Stimulated activated CD4-positive, alpha-beta T cell treated with anti-CD3 and anti-CD28 coated beads, Interleukin-12 subunit alpha, Interleukin-12 subunit beta, amount 100 ng/mL, for 48 hours (primary cell): ENCODE measurements around the gene EEF1AKMT3.
A peak's percentile ranks its signal among the peaks of the same experiment; 100 is the strongest.
"Not testable (repeated sequence)": the region's sequence is repeated elsewhere in the genome, so short reads cannot be mapped to it uniquely, and the experiment has no call there.

Experiments
- DNase-seq, 3 donors: peaks; one replicate each; pipeline ENCODE4 v3.0.0-alpha.2; 2020; ENCODE audit warnings: low read depth in 2 of 3, low spot score in 1 of 3

The EEF1AKMT3 gene

DNA sequence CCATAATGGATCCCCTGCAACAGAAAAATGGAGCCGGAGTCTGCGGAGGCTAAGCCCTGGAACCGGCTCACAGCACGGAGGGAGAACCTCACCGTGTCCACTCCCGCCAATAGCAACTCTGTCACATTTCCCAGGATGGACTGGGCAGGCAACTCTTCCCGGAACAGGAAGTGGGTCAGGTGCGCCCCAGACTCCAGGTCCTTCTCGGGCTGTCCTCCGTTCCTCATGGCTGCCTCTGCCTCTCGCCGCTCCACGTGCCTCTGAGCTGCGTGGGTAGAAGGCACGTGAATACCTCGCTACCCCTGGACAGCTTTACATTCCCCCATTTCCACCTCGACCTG lies 7.8 kb upstream of the EEF1AKMT3 start:
- DNase-seq = no peak

DNA sequence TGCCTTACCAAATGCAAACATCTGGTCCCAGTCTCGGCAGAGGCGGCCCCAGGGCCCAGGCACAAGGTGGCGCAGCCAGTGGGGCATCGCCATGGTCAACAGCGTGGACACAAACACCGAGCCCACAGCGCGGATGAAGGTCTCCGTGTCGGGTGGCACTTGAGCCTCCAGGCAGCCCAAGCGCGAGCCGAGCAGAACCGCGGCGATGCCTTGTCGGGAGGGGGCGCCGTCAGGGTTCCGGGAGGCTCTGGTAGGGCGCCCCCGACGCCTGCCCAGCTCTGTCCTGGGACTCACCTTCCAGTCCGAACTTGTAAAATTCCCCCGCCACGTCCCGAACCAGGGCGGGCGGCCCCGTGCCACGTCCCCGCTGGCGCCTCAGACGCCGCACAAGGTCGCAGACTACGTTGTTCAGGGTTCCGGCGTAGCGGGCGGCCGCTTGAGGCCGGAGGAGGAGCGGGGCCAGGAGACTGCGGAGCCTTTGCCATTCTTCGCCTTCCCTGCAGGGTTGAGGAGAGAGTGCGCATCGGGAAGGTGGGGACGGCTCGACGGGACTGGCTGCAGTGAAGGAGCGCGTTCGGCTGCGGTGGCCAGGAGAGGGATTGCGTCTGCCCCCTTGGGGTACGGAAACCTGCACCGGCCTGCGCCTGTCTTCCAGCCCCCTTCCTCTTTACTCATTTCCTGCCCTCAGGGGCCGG lies 7.3 kb upstream of the EEF1AKMT3 start:
- peak in 2 of 3 donors; percentile 48 to 51 for DNase-seq

- no peak for DNase-seq
Observed at GRCh38 chr12:57765698-57766463, 6.5 kb upstream of the EEF1AKMT3 start.

GRCh38 chr12:57766464-57767304 lies 5.7 kb upstream of the EEF1AKMT3 start, which contains the start of gene CYP27B1:
Gene CYP27B1 (minus strand): TSS chr12:57767078. CDS start chr12:57767041, 37 bp downstream.
- no peak for DNase-seq

- no peak for DNase-seq
Observed at GRCh38 chr12:57767305-57767698, 5.1 kb upstream of the EEF1AKMT3 start.

- no peak for DNase-seq
Observed at GRCh38 chr12:57767876-57768275, 4.5 kb upstream of the EEF1AKMT3 start.

DNA sequence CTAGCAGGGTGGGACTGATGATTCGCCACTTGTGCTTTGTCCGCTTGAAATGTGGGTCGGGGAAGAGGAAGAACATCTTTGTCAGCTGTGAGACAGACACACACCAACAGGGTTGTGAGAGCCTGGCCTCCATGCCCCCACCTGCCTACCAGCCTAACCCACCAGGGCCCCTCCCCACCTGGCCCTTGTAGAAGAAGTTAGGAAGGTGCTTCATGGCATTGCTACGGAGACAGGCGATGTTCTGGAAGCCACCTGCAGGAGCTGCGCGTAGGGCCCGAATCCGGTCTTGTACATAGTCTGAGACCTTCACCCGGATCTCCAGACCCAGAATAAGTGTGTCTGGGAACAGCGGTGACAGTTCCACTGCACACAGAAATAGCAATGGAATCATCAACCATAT lies 2.8 kb upstream of the EEF1AKMT3 start:
- no peak for DNase-seq

- no peak for DNase-seq
Observed at GRCh38 chr12:57770734-57771133, 1.7 kb upstream of the EEF1AKMT3 start.

DNA sequence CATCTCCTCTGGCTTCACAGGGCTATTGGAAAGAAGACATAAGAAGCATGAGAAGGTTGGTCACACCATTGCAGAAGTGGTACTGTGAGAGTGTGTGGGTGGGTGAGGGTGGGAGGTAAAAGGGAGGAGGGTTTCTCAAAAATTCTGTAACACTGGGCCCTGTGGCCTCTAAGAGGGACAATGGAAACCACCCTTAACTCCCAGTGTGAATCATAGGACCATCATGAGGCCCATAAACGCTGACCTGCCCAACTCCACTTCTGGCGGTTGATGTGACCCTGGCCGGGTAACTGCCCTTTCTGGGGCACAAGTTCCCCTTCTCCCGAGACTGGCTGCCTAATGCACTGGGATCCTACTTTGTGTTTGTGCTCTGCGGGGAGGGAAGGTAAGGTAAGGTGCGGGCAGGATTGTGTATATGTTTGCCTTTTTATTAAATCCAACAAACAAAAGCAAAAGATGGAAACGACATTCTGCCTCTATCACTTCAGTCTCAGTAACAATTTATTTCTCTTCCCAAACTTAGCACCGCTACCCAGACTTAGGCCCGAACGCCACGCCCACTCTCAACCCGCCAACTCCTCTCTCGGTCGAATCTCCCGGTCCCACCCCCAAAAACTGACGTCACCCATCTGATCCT lies 1.1 kb upstream of the EEF1AKMT3 start:
- peak; percentile 86 to 91 (median 88) for DNase-seq

DNA sequence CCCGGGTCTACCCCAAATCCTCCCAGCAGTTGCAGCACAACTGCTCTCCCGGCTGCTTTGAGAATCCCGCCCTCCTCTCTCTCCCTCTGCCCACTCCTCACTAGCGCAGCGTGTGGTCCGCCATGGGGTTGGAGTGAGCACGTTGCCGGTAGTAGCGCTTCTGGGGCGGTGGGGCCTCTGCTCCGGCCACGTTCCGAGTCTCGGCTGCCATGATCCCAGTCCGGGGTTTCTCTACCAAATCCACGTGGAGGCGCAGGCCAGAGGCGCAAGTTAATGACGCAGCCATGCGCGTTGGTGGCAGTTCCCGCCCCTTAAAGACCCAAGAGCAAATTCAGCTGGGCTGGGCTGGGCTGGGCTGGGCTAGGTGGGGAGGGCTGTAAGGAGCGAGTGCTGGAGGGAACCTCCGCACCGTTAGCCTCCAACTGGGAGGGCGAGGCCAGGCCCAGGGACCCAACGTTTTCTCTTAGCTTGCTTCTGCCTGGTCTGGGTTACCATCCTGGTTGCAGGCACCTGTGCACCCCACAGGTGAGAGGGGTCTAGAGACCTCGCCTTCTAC lies 463 bp upstream of the EEF1AKMT3 start, which contains the start of gene METTL1:
Gene METTL1 (minus strand): TSS at position 233 of the 556 bp plus-strand sequence. CDS start 22 bp downstream, at position 211.
- peak; percentile 91 to 92 (median 91) for DNase-seq

GRCh38 chr12:57774634-57775033 lies 2.2 kb downstream of the EEF1AKMT3 start:
- DNase-seq = not testable (repeated sequence)

DNA sequence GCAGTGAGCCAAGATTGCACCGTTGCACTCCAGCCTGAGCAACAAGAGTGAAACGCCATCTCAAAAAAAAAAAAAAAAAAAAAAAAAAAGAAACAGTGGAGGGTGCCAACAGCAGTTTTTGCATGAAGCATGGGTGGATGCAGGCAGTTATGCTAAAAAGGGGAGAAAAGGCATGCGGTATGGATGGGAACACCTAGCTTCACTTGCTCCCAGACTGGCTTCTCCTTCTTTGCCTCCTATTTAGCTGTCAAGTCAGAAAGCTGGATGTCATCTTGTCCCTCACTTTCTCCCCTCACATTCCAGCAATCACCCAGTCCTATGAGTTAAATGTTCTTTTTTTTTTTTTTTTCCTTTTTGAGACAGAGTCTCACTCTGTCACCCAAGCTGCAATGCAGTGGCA lies 2.6 kb downstream of the EEF1AKMT3 start:
- DNase-seq = no peak

DNA sequence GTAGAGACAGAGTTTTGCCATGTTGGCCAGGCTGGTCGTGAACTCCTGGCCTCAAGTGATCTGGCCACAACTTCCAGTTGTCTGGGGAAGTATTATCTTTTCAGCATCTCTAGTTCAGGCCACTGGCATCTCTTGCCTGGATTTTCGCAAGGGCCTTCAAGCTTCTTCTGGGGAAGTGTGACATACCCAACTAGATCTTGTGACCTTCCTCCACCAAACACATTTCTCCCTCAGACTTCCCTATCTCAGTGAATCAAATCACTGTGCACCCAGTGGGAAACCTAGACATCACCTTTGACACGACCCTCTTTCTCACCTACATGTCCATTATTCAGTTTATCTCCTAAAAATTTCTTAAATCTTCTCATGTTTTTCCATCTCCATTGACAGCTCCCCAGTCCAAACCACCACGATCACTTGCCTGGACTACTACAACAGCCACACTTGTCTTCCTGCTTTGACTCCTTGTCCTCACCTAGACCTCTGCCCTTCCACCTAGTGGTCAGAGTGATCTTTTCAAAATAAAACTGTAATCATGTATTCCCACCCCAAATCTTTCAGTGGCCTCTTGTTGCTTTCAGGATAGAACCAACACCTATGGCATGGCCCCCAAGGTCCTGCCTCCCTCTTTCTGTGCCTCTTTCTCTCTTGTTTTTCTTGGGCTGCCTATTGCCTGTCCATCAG lies 3.3 kb downstream of the EEF1AKMT3 start:
- no peak for DNase-seq

DNA sequence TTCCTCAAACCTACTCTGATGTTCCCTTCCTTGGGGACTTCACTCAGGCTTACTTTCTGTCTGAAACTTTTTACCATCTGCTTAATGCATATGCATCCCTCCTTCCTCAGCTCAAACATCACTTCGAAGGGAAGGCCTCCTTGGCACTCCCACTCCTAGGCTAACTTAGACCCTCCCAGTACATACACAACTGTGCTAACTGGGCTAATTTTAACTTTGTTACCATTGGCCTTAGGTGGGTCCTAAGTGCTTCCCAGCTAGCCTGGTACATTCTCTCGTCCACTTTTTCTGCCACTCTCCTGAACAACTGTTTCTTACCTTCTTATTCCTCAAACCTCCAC lies 3.8 kb downstream of the EEF1AKMT3 start:
- DNase-seq = no peak

GRCh38 chr12:57777367-57777766 lies 5.0 kb downstream of the EEF1AKMT3 start:
- no peak for DNase-seq

DNA sequence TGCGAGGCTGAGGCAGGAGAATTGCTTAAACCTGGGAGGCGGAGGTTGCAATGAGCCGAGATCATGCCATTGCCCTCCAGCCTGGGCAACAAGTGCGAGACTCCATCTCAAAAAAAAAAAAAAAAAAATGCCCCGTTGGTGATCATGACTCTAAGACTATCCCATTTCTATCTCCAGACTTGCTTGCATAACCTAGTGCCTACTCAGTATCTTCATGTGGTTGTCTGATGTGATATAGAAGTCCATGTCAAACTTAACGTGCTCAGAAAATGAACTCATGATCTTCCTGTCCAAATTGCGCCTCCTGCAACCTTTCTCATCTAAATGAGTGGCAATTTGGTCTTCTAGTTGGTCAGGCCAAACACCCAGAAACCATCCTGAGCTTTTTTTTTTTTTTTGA lies 5.5 kb downstream of the EEF1AKMT3 start:
- DNase-seq = no peak

DNA sequence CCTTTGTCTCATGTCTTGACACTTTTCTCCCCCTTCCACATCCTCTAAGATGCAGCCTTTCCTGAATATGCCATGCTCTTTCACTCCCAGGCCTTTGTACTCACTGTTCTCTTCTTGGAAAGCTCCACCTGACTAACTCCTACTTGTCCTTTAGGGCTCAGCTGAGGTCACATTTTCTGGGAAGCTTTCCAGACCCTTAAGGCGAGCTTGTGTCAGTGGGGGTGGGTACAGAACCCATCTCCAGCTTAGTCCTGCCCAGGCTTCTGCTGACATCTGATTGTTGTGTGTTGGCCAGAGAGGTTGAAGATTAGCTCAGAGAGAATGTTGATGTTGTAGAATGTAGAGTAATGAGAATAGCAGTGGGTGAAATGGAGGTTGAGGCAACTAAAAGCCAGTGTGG lies 7.3 kb downstream of the EEF1AKMT3 start:
- DNase-seq = no peak

- no peak for DNase-seq
Observed at GRCh38 chr12:57780284-57780897, 8.0 kb downstream of the EEF1AKMT3 start.

- no peak for DNase-seq
Observed at GRCh38 chr12:57781244-57781643, 8.8 kb downstream of the EEF1AKMT3 start.

DNA sequence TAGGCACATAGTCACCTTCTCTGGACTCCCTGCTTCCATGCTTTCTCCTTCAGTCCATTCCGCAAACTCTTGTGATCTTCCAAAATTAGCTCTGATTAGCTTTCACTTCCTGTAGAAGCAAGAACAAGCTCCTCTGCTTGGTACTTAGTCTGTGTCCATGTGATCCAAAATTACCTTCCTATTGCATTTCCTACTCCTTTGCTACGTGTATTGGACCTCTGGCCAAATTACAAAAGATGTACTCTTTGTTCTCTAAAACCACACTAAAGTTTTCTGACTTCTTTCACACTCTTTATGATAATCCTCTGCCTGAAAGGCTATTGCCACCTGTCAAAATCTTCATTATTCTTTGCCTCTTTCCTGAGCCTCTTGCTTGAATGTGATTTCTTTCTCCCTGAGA lies 9.4 kb downstream of the EEF1AKMT3 start:
- DNase-seq = no peak
